HEK293 (cell line): ENCODE results near the gene PRKCA.
A peak's percentile ranks its signal among the peaks of the same experiment; 100 is the strongest.

Experiments used
- CTCF ChIA-PET: fragments of 350-600 bp; formaldehyde crosslinking; extraction: SDS; loops from one replicate; lab custom pipeline; 2021; ENCODE audit warnings: antibody characterized with exemption; lab: Yijun Ruan, JAX
- POLR2A ChIA-PET: fragments of 300-600 bp; formaldehyde crosslinking; extraction: SDS; loops from one replicate; lab custom pipeline; 2020; ENCODE audit warnings: antibody characterized with exemption, inconsistent platforms; lab: Yijun Ruan, JAX
- H3K27ac ChIP-seq: fragments of 200-500 bp; sonication (Bioruptor generic); 2 replicates; pipeline ENCODE4 v1.5.1; 2014; ENCODE audit warnings: low read depth, low read length, control low read depth, inconsistent platforms; ENCODE audit errors: extremely low read depth
- H3K36me3 ChIP-seq, 2 experiments: fragments of 200-500 bp in 1 of 2; sonication (Bioruptor generic) in 1 of 2; 1 replicate in 1 of 2; 2 replicates in 1 of 2; pipeline ENCODE4 v1.5.1; 2014 to 2017; ENCODE audit warnings: inconsistent platforms in 2 of 2, low read length in 2 of 2; ENCODE audit not compliant: control insufficient read depth in 2 of 2, insufficient read depth in 1 of 2
- H3K4me1 ChIP-seq: fragments of 200-500 bp; sonication (Bioruptor generic); 2 replicates; pipeline ENCODE4 v1.5.1; 2014; ENCODE audit warnings: mild to moderate bottlenecking, low read length, inconsistent platforms; ENCODE audit not compliant: control insufficient read depth, insufficient read depth
- H3K4me3 ChIP-seq: 2 replicates; pipeline ENCODE4 v1.5.1; 2011; ENCODE audit warnings: low read depth, mild to moderate bottlenecking, control low read depth, low read length, moderate library complexity
- H3K9me3 ChIP-seq: fragments of 200-500 bp; sonication (Bioruptor generic); 2 replicates; pipeline ENCODE4 v1.5.1; 2014; ENCODE audit warnings: low read depth, low read length, inconsistent platforms; ENCODE audit not compliant: control insufficient read depth, insufficient read depth
- FEZF1 ChIP-seq: fragments of 450-650 bp; formaldehyde crosslinking; IDR thresholded peaks from 2 replicates; pipeline ENCODE4 v1.5.1; 2016; ENCODE audit warnings: missing biosample characterization, missing genetic modification characterization
- GLI2 ChIP-seq: fragments of 450-650 bp; formaldehyde crosslinking; IDR thresholded peaks from 2 replicates; pipeline ENCODE4; 2017; ENCODE audit warnings: missing biosample characterization, missing genetic modification characterization, low read depth, borderline replicate concordance
- MYNN ChIP-seq: fragments of 450-650 bp; formaldehyde crosslinking; IDR thresholded peaks from 2 replicates; pipeline ENCODE4 v1.5.1; 2016; ENCODE audit warnings: missing biosample characterization, missing genetic modification characterization, borderline replicate concordance
- PRDM6 ChIP-seq: fragments of 450-650 bp; formaldehyde crosslinking; IDR thresholded peaks from 2 replicates; pipeline ENCODE4 v1.5.1; 2017; ENCODE audit warnings: missing biosample characterization, missing genetic modification characterization
- TCF7L2 ChIP-seq: IDR thresholded peaks from 2 replicates; pipeline ENCODE4 v1.6.1; 2011; ENCODE audit warnings: low read depth, mild to moderate bottlenecking, inconsistent platforms, low read length, moderate library complexity, borderline replicate concordance
- TRIM28 ChIP-seq: IDR thresholded peaks from 2 replicates; pipeline ENCODE4 v1.6.1; 2011; ENCODE audit warnings: low read length, control low read depth, borderline replicate concordance
- ZNF169 ChIP-seq: fragments of 450-650 bp; formaldehyde crosslinking; IDR thresholded peaks from 2 replicates; pipeline ENCODE4 v1.5.1; 2016; ENCODE audit warnings: missing biosample characterization, missing genetic modification characterization
- ZNF19 ChIP-seq: fragments of 450-650 bp; formaldehyde crosslinking; IDR thresholded peaks from 2 replicates; pipeline ENCODE4; 2016; ENCODE audit warnings: missing biosample characterization, missing genetic modification characterization, low read depth
- ZNF202 ChIP-seq: fragments of 450-650 bp; formaldehyde crosslinking; IDR thresholded peaks from 2 replicates; pipeline ENCODE4 v1.5.1; 2016; ENCODE audit warnings: missing biosample characterization, missing genetic modification characterization, borderline replicate concordance
- ZNF214 ChIP-seq: fragments of 450-650 bp; formaldehyde crosslinking; IDR thresholded peaks from 2 replicates; pipeline ENCODE4 v1.5.1; 2017; ENCODE audit warnings: missing biosample characterization, mild to moderate bottlenecking, missing genetic modification characterization, borderline replicate concordance
- ZNF221 ChIP-seq: fragments of 450-650 bp; formaldehyde crosslinking; IDR thresholded peaks from 2 replicates; pipeline ENCODE4 v1.5.1; 2017; ENCODE audit warnings: missing biosample characterization, missing genetic modification characterization, borderline replicate concordance
- ZNF274 ChIP-seq, 2 experiments: fragments of 200-500 bp in 1 of 2; fragments of 450-650 bp in 1 of 2; sonication (Bioruptor generic) in 1 of 2; formaldehyde crosslinking in 1 of 2; IDR thresholded peaks; 2 replicates each; pipeline versions ENCODE4 v1.5.1 to v1.6.1; 2014 to 2016; ENCODE audit warnings: borderline replicate concordance in 1 of 2, inconsistent platforms in 1 of 2, low read length in 1 of 2, missing biosample characterization in 1 of 2, missing genetic modification characterization in 1 of 2
- ZNF311 ChIP-seq: fragments of 450-650 bp; formaldehyde crosslinking; IDR thresholded peaks from 2 replicates; pipeline ENCODE4 v1.5.1; 2017; ENCODE audit warnings: missing biosample characterization, missing genetic modification characterization, borderline replicate concordance
- ZNF341 ChIP-seq: fragments of 450-650 bp; formaldehyde crosslinking; IDR thresholded peaks from 2 replicates; pipeline ENCODE4; 2016; ENCODE audit warnings: low read depth, missing biosample characterization, missing genetic modification characterization
- ZNF426 ChIP-seq: fragments of 450-650 bp; formaldehyde crosslinking; IDR thresholded peaks from 2 replicates; pipeline ENCODE4 v1.5.1; 2017; ENCODE audit warnings: missing biosample characterization, missing genetic modification characterization, mild to moderate bottlenecking, inconsistent platforms, moderate library complexity
- ZNF555 ChIP-seq: fragments of 450-650 bp; formaldehyde crosslinking; conservative IDR thresholded peaks from 2 replicates; pipeline ENCODE4 v1.5.1; 2017; ENCODE audit warnings: missing biosample characterization, mild to moderate bottlenecking, missing genetic modification characterization, inconsistent platforms
- ZNF747 ChIP-seq: fragments of 450-650 bp; formaldehyde crosslinking; IDR thresholded peaks from 2 replicates; pipeline ENCODE4 v1.5.1; 2016; ENCODE audit warnings: missing biosample characterization, missing genetic modification characterization
- ZNF785 ChIP-seq: fragments of 450-650 bp; formaldehyde crosslinking; IDR thresholded peaks from 2 replicates; pipeline ENCODE4 v1.5.1; 2016; ENCODE audit warnings: missing biosample characterization, missing genetic modification characterization
- ZNF792 ChIP-seq: fragments of 450-650 bp; formaldehyde crosslinking; IDR thresholded peaks from 2 replicates; pipeline ENCODE4 v1.5.1; 2016; ENCODE audit warnings: missing biosample characterization, missing genetic modification characterization
- ZSCAN18 ChIP-seq: fragments of 450-650 bp; formaldehyde crosslinking; IDR thresholded peaks from 2 replicates; pipeline ENCODE4 v1.5.1; 2016; ENCODE audit warnings: missing biosample characterization, missing genetic modification characterization
- TF ChIP-seq, protein P1 (sequence below): fragments of 450-650 bp; IDR thresholded peaks from 2 replicates; pipeline ENCODE4 v1.5.1; 2018; ENCODE audit warnings: missing biosample characterization, missing genetic modification characterization
- TF ChIP-seq, protein P2 (sequence below): fragments of 450-650 bp; formaldehyde crosslinking; IDR thresholded peaks from 2 replicates; pipeline ENCODE4 v1.5.1; 2016; ENCODE audit warnings: missing biosample characterization, missing genetic modification characterization
- TF ChIP-seq, protein P3 (sequence below): fragments of 450-650 bp; formaldehyde crosslinking; IDR thresholded peaks from 2 replicates; pipeline ENCODE4 v1.5.1; 2016; ENCODE audit warnings: missing biosample characterization, missing genetic modification characterization

The PRKCA gene

DNA sequence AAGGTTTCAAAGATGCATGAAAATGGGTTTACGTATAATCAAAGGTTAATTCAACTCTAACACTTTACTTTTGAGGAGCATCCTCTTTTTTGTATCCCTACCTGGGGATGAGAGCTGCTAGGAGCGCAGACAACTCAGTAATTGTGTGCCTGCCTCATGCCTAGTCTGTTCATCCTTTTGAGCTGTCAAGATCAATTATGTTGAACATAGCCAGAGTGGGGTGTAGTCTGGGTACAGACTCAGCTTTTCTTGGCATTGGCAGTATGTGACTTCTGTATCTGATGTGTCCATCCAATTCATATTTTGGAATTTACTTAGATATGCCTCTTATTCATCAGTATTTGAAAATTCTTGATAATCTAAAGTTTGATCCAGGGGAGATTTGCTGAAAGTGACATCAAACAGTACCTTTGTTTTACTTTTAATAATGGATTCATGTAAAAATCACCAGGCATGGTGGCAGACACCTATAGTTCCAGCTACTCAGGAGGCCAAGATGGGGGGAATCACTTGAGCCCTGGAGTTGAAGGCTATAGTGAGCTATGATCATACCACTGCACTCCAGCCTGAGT is 24.1 kb downstream of the PRKCA start:
- CTCF ChIA-PET = interaction anchor here (0.6 to 1.0 kb wide), 3 partner anchors 15 to 20 kb away, joined by 3 to 4 read pairs (median 3); no protein-coding TSS in a partner anchor
- TF ChIP-seq ZNF785 (tag by site-specific recombination) (no peak), ZNF341 (tag by site-specific recombination) (no peak), ZNF311 (no peak), ZNF274 (IDR thresholded peaks at IDR 0.05; ENCODE audit: low read length) (no peak), ZNF274 (tag by site-specific recombination; IDR thresholded peaks at IDR 0.05; ENCODE audit: borderline replicate concordance) (no peak), ZNF747 (tag by site-specific recombination) (no peak), GLI2 (tag by site-specific recombination) (no peak), ZSCAN18 (tag by site-specific recombination) (no peak), ZNF555 (tag by site-specific recombination) (no peak)
- TF ChIP-seq, protein P1, sequence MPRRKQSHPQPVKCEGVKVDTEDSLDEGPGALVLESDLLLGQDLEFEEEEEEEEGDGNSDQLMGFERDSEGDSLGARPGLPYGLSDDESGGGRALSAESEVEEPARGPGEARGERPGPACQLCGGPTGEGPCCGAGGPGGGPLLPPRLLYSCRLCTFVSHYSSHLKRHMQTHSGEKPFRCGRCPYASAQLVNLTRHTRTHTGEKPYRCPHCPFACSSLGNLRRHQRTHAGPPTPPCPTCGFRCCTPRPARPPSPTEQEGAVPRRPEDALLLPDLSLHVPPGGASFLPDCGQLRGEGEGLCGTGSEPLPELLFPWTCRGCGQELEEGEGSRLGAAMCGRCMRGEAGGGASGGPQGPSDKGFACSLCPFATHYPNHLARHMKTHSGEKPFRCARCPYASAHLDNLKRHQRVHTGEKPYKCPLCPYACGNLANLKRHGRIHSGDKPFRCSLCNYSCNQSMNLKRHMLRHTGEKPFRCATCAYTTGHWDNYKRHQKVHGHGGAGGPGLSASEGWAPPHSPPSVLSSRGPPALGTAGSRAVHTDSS (tag by site-specific recombination) = no peak
- TF ChIP-seq, protein P2, sequence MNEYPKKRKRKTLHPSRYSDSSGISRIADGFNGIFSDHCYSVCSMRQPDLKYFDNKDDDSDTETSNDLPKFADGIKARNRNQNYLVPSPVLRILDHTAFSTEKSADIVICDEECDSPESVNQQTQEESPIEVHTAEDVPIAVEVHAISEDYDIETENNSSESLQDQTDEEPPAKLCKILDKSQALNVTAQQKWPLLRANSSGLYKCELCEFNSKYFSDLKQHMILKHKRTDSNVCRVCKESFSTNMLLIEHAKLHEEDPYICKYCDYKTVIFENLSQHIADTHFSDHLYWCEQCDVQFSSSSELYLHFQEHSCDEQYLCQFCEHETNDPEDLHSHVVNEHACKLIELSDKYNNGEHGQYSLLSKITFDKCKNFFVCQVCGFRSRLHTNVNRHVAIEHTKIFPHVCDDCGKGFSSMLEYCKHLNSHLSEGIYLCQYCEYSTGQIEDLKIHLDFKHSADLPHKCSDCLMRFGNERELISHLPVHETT (tag by site-specific recombination) = no peak
- Histone ChIP-seq H3K27ac (no peak overlapping the region), H3K9me3 (no peaks in the 10 kb centered on the region), H3K4me1 (peaks cover 12% of the 10 kb centered on the region), H3K36me3 (no peaks in the 10 kb centered on the region), H3K4me3 (no peak overlapping the region)
- POLR2A ChIA-PET = no interaction called here

DNA sequence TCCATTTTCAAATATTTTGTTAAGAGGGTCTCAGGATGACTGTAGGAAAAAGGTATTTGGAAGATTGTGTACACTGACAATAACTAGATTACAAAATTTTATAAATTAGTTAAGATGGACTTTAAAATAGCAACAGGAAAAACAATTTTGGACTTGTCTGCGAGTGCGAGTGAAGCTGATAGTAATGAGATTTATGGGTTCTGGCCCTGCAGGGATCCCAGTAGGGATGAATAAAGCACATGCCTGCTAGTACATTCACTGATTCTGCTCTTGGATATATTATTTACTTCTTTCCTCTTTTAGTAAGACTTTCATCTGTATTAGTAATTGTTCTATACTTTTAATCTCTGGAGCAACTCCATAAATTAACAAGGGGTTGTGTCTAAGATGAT is 28.2 kb downstream of the PRKCA start:
- Histone ChIP-seq H3K27ac (no peak overlapping the region), H3K4me1 (peaks cover 9% of the 10 kb centered on the region), H3K9me3 (no peaks in the 10 kb centered on the region), H3K36me3 (no peaks in the 10 kb centered on the region), H3K4me3 (no peak overlapping the region)
- CTCF ChIA-PET = interaction anchor here (0.5 kb wide), 1 partner anchor 1036 kb away, joined by 5 read pairs; no protein-coding TSS in a partner anchor
- POLR2A ChIA-PET = interaction anchor here (0.5 kb wide), 1 partner anchor 490 kb away, joined by 3 read pairs; no protein-coding TSS in a partner anchor
- TF ChIP-seq ZNF214 (tag by site-specific recombination) (no peak), ZNF169 (tag by site-specific recombination) (no peak), ZNF221 (tag by site-specific recombination) (no peak), ZNF792 (tag by site-specific recombination) (no peak), FEZF1 (tag by site-specific recombination) (peak; percentile 63), PRDM6 (peak; percentile 80), MYNN (tag by site-specific recombination) (no peak), ZNF426 (tag by site-specific recombination) (no peak), ZNF202 (no peak), TRIM28 (peak; percentile 53; the same call in 1 of the 2 replicates), ZNF19 (tag by site-specific recombination) (no peak), TCF7L2 (no peak)
- TF ChIP-seq, protein P3, sequence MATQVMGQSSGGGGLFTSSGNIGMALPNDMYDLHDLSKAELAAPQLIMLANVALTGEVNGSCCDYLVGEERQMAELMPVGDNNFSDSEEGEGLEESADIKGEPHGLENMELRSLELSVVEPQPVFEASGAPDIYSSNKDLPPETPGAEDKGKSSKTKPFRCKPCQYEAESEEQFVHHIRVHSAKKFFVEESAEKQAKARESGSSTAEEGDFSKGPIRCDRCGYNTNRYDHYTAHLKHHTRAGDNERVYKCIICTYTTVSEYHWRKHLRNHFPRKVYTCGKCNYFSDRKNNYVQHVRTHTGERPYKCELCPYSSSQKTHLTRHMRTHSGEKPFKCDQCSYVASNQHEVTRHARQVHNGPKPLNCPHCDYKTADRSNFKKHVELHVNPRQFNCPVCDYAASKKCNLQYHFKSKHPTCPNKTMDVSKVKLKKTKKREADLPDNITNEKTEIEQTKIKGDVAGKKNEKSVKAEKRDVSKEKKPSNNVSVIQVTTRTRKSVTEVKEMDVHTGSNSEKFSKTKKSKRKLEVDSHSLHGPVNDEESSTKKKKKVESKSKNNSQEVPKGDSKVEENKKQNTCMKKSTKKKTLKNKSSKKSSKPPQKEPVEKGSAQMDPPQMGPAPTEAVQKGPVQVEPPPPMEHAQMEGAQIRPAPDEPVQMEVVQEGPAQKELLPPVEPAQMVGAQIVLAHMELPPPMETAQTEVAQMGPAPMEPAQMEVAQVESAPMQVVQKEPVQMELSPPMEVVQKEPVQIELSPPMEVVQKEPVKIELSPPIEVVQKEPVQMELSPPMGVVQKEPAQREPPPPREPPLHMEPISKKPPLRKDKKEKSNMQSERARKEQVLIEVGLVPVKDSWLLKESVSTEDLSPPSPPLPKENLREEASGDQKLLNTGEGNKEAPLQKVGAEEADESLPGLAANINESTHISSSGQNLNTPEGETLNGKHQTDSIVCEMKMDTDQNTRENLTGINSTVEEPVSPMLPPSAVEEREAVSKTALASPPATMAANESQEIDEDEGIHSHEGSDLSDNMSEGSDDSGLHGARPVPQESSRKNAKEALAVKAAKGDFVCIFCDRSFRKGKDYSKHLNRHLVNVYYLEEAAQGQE = no peak
